NCI-H510A treated with DMSO at 0.1 percent for 48 hours (cell line): ENCODE results near the gene TTC3.
"Not testable (repeated sequence)": the region's sequence is repeated elsewhere in the genome, so short reads cannot be mapped to it uniquely, and the experiment has no call there.

Source experiments
- DNase-seq: peaks from one replicate; lab custom pipeline; 2025; lab: John Stamatoyannopoulos, UW

TTC3 gene

DNA sequence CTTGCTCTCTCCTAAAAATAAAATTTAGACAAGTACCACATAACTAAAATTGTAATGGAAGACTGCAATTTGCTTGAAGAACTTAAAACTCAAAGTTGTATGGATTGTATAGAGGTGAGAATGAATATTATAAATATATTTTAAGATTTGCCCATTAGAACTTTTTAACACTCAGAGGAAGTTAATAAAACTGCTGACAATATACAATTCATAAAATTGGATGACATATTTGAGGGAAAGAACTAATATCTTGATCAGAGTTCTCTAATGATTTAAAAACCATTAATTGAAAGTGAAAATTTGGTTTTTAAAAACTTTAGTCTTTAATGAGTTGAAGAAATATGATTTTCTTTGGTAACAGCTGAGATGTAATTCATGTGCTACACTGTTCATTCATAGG is 20.9 kb downstream of the TTC3 start:
- no peak for DNase-seq

DNA sequence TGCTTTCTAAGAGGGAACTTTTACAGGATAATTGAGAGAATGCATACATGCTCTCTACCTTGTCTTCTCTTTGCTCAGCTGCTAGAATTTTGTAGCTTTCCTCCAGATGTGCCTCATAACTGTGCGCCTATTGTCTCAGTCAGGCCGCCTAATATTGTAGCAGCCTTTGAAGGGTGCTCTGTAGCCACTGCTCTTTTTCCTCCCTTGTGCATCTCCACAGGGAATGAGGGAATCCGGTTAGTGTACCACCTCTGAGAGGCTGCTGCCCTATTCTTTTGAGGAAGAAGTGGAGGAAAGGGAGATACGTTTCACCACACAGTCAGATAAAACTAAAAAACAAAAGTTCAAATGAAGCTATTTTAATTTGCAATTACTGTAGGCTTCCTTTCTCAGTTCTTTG is 22.8 kb downstream of the TTC3 start:
- DNase-seq: no peak

DNA sequence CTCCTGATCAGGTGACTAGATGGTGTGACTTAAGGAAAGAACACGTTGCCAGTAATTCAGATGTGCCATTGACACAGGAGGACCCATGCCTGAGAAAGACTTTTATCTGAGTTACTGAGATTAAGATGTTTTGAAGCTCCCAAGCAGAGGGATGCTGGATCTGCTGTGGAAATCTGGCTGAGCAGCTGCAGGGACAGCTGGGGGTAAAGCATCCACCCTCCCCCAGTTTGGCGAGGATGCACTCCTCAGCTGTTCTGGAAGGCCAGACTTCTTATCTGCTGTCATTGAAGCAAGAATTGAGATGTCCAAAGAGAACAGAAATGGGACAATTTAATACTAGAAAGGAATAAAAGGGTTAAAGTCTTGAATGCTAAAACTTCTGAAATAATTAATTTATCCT is 25.7 kb downstream of the TTC3 start:
- DNase-seq: no peak

DNA sequence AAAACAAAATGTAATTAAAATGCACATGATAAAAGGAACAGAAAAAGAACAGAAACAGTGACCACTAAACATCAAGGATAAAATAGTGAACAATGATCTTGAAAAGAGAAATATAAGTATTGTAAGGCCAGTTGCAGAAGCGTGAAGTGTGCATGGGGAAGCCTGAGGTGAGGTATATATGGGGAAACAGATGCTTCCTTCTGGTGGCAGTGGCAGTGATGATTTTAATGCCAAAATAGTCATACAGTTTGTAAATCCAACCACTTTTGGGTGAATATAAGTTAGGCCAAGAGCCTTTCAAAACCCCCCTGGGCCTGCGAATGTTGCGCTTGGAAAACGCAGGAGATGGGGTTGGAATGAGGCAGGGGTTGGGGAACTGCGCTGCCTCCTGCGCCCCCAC is 27.3 kb downstream of the TTC3 start:
- no peak for DNase-seq

DNA sequence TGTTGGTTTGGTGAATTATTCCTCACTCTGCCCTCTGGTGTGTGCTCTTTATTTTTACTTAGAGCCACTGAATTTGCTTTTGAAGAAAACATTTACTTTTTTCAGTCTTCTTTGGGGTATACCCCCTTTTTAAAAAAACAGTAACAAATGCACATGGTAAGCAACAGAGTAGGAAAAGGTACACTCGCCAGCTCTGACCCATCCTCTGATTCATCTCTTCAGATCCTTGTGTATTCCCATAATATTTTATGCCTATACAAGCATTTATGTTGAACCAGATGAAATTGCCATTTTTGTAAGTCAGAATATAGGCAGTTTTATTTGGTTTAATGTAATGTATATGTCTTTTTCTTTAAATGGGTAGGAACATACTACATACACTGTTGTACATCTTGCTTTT is 28.3 kb downstream of the TTC3 start:
- DNase-seq: no peak

DNA sequence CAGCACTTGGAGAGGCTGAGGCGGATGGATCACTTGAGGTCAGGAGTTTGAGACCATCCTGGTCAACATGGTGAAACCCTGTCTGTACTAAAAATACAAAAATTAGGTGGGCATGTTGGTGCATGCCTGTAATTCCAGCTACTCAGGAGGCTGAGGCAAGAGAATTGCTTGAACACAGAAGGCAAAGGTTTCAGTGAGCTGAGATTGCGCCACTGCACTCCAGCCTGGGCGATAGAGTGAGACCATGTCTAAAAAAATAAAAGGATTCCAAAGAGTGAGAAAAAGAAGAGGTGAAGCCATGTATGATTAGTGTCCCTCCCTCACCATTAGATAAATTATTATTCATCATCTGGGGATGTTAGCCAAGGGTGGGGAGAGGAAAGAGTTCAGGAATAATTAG is 29.7 kb downstream of the TTC3 start:
- not testable (repeated sequence) for DNase-seq

DNA sequence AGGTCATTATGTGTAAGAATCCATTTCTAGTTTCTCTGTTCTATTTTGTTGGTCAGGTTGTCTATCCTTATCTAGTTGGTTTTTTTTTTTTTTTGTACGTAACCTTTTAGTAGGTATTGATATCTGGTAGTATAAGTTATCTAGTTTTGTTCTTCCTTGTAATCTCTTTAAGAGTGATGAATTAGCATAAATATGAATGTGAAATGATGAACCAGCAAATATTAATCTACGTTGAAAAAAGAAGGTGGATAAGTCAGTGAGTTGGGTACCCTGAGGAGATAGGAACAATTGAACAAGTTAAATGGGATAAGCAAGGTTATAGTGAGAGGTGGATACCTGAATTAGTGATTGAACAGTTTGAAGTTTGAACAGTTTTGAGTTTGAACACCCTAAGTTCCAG is 33.9 kb downstream of the TTC3 start:
- no peak for DNase-seq

DNA sequence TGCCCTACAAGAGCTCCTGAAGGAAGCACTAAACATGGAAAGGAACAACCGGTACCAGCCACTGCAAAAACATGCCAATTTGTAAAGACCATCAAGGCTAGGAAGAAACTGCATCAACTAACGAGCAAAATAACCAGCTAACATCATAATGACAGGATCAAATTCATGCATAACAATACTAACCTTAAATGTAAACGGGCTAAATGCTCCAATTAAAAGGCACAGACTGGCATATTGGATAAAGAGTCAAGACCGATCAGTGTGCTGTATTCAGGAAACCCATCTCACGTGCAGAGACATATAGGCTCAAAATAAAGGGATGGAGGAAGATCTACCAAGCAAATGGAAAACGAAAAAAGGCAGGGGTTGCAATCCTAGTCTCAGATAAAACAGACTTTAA is 38.0 kb downstream of the TTC3 start:
- DNase-seq: not testable (repeated sequence)

DNA sequence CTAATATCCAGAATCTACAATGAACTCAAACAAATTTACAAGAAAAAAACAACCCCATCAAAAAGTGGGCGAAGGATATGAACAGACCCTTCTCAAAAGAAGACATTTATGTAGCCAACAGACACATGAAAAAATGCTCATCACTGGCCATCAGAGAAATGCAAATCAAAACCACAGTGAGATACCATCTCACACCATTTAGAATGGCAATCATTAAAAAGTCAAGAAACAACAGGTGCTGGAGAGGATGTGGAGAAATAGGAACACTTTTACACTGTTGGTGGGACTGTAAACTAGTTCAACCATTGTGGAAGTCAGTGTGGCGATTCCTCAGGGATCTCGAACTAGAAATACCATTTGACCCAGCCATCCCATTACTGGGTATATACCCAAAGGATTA is 41.2 kb downstream of the TTC3 start:
- not testable (repeated sequence) for DNase-seq

DNA sequence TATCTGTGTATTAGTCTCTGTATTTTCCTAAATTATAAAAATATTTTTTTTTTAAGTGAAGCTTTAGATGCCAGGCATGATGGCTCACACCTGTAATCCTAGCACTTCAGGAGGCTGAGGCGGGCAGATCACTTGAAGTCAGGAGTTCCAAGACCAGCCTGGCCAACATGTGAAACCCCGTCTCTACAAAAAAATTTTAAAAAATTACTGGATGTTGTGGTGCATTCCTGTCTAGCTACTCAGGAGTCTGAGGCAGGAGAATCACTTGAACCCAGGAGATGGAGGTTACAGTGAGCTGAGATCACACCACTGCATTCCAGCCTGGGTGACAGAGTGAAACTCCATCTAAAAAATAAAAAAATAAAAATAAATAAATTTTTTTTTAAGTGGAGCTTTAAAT is 43.4 kb downstream of the TTC3 start:
- DNase-seq: not testable (repeated sequence)

DNA sequence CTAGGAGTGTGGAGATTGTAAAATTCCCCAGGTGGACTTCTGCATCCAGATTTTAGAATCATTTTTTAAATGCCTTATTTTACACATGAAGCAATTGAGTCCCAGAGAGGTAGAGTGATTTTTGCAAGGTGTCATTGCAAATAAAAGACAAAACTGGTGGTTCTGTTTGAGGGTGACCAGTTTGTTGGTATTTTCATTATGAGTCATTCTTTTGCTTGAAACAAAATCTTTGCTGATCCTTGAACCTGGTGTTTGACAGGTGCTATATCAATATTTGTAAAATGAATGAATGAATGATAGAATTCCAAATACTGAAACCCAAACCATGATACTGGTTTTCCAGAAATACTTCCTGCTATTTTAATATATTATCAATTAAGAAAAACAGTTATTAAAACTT is 44.1 kb downstream of the TTC3 start:
- no peak for DNase-seq

DNA sequence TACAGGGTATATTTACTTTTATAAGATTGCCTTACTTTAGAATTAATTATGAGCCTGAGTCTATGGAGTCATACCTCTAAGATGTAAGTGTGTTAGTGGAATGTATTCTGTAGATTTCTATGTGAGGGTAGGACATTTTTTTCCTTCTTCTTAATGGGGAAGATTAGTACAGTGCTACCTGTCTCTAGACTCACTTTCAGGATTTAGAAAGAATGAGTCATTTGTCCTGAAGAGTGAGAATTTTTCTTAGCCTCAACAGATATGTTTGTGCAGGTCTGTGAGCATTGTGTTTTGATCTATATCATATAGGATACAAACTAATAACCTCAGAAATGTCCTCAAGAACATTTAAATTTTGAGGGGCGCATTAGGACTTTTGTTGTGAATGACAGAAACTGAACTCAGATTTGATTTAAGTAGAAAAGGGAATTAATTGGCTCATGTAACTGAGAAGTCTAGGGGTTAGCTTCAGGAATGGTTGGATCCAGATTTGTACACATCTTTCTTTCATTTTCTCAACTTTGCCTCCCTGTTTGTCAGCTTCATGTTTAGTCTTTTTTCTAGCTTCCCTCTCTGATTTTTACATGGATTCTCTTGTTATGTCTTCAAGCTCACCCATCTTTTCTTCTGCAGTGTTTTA is 45.3 kb downstream of the TTC3 start:
- DNase-seq: no peak

DNA sequence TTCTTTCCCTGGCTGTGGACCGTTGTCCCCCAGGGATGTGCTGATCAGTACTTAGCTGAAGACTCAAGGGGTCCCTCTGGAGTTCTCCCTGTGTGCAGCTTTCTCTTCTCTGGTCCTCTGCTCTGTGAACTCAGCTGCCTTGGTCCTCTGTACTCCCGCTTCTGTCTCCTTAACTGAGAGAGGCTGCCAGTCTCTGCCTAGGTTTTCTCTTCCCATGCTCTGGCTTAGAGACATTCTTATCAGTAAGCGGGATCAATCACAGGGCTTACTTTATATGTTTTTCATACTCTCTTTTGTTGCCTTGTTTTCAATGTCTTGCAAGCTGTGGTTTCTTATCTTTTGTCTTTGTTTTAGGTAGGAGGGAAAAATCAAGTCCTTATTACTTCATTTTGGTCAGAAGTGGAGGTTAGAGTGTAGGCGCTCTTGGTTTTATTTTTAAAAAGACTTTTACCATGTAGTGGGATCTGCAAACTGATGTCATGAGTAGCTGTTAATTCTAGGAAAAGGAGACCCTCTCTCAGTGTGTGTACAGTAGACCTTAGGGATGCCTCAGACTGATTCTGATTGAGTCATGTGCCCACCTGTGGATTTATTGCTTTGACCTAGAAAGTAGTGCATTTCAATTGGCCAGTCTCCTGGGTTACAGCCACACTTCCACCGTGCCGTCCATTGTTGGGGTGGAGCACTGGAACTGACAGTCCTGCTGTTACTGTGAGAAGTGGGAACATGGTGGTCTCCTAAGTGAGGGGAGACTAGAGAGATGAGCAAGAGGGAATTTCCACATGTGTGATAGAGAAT is 46.6 kb downstream of the TTC3 start:
- no peak for DNase-seq

DNA sequence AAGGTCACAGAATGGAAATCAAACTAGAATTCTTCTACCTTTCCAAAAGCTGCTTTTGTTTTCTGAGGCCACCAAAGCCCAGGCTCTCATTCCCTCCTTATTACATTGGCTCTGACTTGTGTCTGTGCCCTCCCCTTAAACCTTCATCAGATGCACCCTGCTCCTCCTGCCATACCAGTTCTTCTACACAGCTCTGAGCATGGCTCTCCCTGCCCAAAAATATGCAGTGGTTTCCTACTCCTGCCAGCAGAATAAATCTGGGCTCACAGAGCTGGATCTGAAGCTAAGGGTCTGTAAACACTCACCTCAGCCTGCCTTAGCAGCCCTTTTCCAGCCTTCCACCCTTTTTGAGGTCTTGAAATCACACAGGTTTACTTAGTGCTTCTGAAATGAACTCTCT is 55.0 kb downstream of the TTC3 start:
- no peak for DNase-seq

DNA sequence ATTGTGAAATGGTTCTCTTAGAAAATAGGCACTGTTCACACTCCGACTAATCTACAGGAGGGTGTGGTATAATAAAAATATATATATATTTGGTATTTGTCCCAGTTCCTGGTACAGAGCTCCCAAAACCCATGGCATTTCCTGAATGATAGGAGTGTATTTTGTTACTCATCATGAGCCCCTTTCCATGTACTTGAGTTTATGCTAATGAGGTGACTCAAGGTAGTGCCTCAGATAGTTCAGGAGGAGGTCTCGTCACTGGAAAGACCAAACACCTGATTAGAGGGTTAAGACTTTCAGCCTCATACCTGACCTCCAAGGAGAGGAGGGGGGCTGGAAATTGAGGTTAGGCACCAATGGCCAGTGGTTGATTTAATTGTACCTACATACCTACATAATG is 57.9 kb downstream of the TTC3 start:
- DNase-seq: no peak

DNA sequence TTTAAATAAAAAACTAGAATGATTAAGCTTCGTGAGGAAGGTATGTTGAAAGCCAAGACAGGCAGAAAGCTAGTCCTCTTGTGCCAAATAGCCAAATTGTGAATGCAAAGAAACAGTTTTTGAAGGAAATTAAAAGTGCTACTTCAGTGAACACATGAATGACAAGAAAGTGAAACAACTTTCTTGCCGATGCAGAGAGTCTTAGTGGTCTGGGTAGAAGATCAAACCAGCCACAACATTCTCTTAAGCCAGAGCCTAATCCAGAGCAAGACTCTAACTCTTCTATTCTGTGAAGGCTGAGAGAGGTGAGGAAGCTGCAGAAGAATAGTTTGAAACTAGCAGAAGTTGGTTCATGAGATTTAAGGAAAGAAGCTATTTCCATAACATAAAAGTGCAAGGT is 63.2 kb downstream of the TTC3 start:
- DNase-seq: no peak

DNA sequence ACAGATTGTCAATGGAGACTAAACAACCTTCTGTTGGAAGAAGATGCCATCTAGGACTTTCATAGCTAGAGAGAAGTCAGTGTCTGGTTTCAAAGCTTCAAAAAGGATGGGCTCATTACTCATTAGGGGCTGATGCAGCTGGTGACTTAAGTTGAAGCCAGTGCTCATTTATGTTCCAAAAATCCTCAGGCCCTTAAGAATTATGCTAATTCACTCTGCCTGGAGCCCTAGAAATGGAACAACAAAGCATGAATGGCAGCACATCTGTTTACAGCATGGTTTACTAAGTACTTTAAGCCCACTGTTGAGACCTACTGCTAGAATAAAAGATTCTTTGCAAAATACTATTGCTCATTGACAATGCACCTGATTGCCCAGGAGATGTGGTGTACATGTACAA is 63.7 kb downstream of the TTC3 start:
- no peak for DNase-seq

DNA sequence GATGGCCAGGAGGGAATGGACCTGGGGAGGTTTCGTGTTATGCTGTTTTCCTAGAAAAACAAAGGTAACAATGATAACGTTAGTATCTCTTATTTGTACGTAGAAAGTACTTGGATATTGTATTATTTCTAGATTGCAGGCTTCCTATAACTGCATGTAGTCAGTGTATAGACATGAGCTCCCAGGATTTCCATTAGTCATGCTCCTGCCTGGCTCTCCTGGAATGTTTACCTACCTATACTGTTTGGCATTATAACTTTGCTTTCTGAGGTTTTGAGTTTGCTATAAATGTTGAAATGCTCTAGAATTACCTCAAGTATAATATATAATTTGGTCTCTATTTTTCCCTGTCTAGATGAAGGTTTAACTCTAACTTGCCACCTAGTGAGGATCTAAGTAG is 66.1 kb downstream of the TTC3 start:
- DNase-seq: no peak

DNA sequence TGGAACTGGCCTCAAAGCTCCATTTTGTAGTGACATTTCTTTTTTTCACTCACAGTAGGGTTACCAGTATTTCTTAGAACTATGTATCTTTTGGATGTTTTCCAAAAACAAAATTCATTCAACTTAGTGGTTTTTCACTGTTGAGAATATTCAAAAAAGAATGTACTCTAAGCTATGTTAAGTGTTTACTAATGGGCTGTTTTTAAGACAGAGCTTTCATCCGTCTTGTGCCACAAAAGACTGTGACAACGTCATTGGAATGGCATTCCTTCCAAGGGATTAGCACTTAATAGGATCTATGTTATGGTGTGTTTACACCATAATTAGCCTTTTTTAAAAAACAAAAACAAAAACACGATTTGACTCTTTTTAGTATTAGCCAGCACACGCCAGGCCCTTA is 66.8 kb downstream of the TTC3 start:
- no peak for DNase-seq

DNA sequence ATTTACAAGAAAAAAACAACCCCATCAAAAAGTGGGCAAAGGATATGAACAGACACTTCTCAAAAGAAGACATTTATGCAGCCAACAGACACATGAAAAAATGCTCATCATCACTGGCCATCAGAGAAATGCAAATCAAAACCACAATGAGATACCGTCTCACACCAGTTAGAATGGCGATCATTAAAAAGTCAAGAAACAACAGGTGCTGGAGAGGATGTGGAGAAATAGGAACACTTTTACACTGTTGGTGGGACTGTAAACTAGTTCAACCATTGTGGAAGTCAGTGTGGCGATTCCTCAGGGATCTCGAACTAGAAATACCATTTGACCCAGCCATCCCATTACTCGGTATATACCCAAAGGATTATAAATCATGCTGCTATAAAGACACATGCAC is 70.3 kb downstream of the TTC3 start:
- DNase-seq: not testable (repeated sequence)

DNA sequence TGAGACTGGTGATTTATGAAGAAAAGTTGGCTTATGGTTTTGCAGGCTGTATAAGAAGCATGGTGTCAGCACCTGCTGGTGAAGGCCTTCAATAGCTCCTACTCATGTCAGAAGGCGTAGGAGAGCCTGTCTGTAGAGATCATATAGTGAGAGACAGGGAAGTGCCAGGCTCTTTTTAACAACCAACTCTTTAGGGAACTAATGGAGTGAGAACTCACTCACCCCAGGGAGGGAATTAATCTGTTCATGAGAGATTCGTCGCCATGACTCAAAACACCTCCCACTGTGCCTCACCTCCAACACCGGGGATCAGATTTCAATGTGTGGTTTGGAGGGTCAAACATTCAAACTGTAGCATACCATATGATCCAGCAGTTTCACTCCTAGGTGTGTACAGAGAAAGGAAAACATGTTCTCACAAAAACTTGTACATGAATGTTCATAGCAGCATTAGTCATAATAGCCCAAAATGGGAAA is 72.6 kb downstream of the TTC3 start:
- peak; percentile 8 for DNase-seq

DNA sequence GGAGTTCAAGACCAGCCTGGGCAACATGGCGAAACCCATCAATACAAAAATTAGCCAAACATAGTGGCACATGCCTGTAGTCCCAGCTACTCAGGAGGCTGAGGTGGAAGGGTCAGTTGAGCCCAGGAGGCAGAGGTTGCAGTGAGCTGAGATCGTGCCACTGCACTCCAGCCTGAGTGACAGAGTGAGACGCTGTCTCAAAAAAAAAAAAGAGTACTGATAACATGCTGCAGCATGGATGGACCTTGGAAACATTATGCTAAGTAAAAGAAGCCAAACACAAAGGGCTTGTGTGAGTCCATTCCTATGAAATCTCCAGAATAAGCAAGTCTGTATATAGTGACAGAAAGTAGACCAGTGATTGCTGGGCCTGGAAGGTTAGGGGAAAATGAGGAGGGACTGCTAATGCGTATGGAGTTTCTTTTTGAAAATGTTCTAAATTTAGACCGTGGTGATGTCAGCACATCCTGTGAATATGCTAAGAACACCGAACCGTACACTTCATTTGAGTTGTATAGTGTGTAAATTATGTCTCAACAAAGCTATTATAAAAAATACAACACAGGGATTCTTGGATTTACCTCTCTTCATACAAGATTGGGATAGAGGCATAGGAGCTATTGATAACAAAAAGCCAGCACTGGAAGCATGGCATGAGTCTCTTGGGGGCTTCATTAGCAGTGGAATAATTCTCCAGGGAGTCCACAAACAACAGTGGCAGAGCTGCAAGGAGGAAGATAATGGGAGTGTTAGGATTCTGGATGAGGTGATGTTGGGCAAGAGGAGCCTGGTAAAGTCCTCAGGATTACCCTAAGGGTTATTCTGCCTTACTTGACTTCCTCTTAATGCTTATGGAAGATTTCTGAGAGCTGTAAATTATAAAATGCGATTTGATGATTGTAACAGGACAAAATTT is 73.5 kb downstream of the TTC3 start:
- no peak for DNase-seq

DNA sequence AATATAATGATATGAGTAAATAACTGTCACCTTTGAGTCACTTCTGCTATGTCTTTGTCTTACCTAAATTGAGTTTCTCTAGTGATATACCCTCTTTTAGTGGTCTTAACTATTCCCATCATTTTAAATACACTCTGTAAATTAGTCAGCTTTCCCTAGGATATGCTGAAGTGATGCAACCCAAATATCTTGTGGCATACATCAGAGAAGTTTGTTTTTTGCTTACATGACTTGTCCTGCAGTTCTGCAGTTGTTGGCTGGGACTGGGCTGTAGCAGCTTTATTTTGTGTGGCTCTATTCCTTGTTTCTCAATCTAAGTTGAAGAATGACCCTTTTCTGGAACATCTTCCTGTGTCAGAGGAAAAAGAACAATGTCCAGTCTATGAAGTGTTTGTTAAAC is 76.4 kb downstream of the TTC3 start:
- DNase-seq: no peak
